HG02870 (cell line): Measurements from ENCODE around the gene ZNF579.

Experiments
- ATAC-seq: cut with Tn5 transposase; IDR thresholded peaks from one replicate; pipeline ENCODE4 v1.9.1; 2021; ENCODE audit warnings: mild to moderate bottlenecking, moderate library complexity; ENCODE audit not compliant: unreplicated experiment

ZNF579 gene, protein sequence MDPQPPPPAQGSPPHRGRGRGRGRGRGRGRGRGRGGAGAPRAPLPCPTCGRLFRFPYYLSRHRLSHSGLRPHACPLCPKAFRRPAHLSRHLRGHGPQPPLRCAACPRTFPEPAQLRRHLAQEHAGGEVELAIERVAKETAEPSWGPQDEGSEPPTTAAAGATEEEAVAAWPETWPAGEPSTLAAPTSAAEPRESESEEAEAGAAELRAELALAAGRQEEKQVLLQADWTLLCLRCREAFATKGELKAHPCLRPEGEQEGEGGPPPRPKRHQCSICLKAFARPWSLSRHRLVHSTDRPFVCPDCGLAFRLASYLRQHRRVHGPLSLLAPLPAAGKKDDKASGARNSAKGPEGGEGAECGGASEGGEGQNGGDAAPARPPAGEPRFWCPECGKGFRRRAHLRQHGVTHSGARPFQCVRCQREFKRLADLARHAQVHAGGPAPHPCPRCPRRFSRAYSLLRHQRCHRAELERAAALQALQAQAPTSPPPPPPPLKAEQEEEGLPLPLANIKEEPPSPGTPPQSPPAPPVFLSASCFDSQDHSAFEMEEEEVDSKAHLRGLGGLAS

DNA sequence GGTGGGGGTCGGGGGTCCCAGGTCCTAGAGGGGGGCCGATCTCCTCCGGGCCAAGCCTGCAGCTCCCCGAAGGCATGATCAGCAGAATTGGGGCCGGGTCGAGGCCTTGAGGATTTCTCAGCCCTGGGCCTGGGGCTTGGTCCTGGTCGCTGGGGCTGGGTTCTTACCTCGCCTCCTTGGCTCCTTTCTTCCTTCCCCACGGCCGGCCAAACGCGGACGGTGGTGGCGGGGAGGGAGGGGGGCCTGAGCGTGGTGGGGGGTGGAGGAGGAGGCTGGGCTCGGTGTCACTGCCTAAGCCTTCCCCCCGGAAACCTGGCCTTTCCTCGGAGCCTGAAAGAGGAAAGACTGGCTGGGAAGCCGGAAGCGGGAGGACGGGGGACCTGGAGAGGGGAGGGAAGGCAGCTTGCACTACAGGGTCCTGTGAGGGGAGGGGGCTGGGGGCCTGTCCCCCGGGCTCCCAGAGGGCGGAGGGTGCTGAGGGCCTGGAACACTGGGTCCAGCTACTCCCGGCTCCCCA lies at the start of gene ZNF579:
Gene ZNF579, minus strand, starts transcription at position 221 of the 517 bp plus-strand sequence. CDS start 1,209 bp downstream, outside the sequence.
- no peak for ATAC-seq

DNA sequence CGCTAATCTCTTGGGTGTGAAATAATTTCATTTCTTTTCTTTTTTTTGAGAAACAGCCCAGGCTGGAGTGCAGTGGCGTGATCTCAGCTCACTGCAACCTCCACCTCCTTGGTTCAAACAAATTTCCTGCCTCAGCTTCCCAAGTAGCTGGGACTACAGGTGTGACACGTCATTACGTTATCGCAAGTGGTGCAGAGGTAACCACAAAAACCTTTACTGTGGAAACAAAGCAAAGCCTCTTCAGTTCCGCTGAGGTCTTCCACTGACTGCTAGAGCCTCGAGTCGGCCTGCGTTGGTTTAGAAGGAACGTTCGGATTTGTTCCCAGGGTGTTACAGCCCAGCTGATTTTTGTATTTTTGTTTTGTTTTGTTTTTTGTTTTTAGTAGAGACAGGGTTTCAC lies 45.7 kb upstream of the ZNF579 start:
- ATAC-seq = no peak

DNA sequence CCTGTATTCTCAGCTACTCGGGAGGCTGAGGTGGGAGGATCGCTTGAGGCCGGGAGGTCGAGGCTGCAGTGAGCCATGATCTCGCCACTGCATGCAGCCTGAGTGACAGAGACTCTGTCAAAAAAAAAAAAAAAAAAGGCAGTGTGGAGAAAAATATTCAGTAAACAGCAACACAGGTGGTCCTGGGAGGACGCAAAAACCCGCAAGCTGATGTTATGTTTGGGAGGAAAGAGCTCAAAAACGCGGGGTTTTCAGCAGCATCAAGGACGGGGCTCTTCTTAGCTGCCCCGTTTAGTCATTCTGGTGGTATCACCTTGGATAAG lies 44.3 kb upstream of the ZNF579 start:
- no peak for ATAC-seq

DNA sequence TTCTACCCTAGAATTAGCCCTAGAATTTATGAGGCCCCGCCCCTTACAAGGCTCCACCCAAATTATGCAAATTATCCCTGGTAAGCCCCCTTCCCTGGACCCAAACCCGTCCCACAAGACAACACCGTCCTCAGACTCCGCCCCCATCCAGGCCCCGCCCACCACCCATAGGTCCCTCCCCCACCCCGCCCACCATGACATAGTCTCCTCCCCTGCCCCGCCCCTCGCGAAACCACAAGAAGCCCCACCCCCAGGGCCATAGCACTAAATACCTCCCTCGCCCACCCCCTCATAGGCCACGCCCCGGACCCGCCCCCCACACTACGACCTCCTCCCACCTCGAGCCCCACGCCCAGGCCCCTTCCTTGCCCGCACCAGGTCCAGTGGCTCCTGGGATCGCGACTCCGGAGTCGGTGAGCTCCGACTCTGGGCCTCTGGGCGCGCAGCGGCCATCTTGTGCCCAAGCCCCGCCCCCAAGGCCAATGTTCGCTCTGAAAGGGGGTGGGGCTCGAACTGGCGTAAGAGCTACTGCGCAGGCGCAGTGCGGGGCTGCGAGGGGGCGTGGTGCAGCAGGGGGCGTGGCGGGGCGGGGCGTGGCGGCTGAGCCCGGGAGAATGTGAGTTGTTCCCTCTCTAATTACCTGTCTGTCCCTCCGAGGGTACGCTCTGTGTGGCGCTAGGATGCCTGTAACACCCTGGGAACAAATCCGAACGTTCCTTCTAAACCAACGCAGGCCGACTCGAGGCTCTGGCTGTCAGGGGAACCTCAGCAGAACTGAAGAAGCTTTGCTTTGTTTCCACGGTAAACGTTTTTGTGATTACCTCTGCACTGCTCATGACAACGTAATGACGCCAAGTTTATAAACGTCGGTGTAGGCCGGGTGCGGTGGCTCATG lies 43.7 kb upstream of the ZNF579 start, which contains the start of gene ZNF784:
Gene ZNF784, minus strand, starts transcription at position 458 of the 895 bp plus-strand sequence. Its CDS starts 5 bp downstream, at position 453.
- no peak for ATAC-seq

DNA sequence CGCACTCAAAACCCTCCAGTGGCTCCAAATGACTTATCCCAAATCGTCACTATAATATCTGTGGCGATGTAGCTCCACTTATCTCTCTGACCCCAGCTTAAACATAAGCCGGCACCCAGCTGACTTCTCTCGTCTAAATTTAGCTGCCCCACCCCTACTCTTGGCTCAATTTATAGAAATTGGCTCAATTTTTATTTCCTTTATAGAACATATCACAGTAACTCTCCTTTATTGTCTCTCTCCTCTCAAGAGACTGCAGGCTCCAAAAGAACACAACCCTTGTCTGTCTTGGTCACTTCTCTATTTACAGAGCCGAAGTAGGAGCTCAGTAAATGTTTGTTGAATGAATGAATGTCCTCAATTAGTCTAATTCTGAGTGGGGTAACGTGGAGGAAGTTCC lies 42.9 kb upstream of the ZNF579 start:
- ATAC-seq = no peak

DNA sequence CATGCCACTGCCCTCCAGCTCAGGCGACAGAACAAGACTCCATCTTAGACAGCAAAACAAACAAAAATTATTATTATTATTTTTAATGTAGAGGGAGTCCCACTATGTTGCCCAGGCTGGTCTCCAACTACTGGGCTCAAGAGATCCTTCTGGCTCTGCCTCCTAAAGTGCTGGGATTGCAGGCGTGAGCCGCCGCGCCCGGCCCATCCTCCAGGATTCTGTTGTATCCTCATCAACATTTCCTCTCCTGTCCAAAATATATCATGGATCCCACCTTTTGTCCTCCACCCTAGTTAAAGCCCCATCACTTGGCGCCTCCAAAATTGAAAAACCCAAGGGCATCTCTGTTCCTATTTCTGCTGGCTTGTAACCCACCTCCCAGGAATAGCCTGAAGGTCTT lies 42.5 kb upstream of the ZNF579 start:
- ATAC-seq = no peak

DNA sequence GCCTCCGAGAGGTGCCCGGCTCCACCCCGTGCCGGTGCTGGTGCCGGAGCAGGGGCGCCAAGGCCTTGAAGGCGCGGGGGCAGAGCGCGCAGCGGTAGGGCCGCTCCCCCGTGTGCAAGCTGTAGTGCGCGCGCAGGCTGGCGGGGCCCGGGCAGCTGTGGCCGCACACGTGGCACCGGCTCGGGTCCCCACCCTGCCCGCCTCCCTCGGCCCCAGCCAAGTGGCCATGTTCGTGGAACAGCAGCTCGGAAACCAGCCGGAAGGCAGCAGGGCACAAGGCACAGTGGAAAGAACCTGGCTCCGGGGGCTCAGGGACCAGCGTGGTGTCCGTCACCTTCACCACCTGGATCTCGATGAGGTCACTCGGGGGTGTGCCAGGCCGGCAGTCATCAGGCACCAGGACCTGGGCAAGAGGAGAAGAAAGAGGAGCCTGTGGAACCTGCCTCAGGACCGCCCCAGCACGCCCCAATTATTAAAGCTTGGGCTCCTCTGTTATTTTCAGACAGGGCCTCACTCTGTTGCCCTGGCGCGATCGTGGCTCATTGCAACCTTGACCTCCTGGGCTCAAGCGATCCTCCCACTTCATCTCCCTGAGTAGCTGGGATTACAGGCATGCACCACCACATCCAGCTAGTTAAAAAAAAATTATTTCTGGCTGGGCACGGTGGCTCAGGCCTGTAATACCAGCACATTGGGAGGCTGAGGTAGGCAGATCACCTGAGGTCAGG lies 41.8 kb upstream of the ZNF579 start:
- no peak for ATAC-seq

DNA sequence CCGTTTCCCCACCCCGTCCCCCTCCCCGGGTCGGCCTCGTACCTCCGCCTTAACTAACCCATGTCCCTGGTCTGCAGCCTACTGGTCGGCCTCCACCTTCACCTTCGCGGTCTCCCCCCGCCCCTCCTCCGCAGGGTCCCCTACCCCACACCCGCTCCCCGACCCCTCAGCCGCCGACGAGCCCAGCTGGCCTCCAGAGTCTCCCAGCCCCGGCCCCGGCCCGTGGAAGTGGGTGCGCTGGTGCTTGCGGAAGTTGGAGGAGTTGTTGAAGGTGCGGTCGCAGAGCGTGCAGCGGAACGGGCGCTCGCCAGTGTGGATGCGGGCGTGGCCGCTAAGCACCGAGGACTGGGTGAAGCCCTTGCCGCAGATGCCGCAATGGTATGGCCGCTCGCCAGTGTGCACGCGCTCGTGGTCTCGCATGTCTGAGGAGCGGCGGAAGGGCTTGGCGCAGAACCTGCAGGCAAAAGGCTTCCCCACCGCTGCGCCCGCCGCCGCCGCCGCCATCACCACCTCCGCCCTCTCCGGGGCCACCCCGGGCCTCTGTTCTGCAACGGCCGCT lies 41.1 kb upstream of the ZNF579 start:
- no peak for ATAC-seq

DNA sequence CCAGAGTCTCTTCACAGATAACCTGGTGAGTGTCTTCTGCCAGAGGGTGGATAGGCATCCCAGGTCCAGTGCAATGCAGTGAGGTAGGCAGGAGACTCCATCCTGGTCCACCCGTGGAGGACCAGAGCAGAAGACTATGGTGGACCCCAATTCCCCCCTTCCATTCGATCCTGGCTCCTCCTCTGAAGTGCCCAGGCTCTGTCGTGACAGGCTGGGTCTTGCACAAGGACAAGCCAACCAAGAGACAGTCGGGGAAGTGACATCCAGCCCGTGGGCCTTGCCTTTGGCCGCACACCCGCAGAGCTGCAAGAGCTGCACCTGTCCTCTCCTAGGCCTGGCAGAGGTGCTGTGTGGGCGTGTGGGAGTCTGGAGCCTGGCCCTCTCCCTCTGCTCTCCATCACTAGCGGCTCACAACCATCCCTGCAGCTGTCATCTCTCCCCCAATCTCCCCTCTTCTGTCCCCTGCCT lies 40.6 kb upstream of the ZNF579 start:
- no peak for ATAC-seq

DNA sequence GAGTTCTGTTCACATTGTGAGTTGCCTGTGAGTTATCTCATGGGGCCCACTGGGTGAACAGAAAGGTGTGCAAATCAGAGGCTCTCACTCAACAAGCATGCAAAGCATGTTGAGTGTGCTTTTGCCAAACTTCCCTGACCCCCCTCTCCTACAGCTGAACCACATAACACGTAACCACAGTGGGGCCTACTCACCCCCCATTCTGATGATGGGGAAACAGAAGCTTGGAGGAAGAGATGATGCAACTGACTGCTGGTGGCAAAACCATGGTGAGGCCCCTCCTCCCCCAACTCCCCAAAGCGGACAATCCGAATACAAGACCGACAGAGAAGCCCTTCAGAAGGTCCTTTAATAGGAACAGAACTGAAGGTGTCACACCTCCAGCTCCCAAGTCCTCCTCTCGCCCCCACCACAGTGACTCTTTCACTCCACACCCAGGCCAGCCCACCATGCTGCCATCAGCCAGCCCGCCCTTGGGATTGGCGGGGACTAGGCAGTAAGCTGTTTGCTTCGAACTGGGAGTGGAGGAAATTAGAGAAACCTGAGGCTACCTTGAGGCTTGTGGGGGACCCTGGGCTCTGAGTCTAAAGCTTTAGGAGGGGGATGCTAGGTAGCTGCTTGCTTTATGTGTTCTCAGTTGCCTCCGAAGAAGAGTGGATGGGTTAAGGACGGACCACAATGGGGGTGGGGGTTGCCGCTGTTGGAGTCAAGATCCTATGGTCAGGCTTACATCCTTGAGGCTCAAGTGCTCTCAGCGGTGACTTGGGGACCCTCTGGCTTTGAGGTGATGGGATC lies 40.0 kb upstream of the ZNF579 start:
- no peak for ATAC-seq

DNA sequence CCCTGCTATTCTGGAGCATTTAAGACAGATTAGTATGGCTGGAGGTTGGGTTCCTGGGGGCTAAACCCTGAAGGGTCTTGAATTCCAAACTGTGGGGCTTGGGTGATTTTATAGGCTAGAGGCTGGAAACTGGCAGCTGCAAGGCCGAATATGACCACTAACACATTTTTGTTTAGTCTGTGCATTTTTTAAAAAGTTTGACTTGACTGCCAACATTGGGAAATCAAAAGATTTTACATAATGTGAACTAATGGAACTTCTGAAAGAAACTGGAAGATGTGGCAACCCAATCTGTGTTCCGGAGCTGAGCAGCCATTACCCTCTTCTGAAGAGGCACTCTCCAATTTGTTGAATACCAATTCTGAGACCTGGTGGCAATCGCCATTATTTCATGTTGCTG lies 38.6 kb upstream of the ZNF579 start:
- no peak for ATAC-seq

DNA sequence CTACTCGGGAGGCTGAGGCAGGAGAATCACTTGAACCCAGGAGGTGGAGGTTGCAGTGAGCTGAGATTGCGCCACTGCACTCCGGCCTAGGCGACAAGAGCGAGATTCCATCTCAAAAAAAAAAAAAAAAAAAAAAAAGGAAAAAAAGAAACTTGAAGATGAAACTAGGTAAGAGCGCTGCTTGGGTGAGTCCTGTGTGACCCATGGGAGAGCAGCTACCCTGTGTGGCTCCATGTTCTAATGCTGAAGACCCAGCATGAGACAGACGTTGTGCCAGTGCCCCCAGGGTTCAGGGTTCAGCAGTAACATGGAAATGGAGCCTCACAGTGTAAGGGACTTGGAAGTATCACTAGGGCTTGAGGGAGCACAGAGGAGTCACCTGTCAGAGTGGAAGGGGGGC lies 37.8 kb upstream of the ZNF579 start:
- ATAC-seq = no peak

DNA sequence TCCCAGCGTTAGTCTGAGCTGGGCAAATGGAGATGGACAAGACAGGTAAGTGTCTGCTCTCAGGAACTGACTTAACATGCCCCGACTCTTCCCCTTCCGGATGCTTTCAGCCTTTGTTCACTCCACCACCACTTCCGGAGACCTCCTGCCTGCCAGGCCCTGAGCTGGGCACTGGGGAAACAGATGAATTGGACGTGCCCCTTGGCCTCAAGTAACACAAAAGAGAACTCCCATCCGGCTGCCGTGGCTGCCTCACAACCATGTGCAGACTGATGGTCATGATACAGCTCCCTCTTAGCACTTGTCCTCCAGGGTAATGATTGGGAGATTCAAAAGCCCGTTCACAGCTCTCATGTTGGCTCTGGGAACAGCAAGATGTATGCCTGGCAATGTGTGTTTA lies 36.8 kb upstream of the ZNF579 start:
- no peak for ATAC-seq

DNA sequence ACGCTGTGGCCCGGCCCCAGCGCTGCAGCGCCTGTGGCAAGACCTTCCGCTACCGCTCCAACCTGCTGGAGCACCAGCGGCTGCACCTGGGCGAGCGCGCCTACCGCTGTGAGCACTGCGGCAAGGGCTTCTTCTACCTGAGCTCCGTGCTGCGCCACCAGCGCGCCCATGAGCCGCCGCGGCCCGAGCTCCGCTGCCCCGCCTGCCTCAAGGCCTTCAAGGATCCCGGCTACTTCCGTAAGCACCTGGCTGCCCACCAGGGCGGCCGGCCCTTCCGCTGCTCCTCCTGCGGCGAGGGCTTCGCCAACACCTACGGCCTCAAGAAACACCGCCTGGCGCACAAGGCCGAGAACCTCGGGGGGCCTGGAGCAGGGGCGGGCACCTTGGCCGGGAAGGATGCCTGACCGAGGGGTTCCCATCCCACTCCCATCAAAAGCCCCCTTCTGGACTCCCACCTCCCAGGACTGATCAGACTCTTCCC lies 35.8 kb upstream of the ZNF579 start:
- ATAC-seq = no peak

DNA sequence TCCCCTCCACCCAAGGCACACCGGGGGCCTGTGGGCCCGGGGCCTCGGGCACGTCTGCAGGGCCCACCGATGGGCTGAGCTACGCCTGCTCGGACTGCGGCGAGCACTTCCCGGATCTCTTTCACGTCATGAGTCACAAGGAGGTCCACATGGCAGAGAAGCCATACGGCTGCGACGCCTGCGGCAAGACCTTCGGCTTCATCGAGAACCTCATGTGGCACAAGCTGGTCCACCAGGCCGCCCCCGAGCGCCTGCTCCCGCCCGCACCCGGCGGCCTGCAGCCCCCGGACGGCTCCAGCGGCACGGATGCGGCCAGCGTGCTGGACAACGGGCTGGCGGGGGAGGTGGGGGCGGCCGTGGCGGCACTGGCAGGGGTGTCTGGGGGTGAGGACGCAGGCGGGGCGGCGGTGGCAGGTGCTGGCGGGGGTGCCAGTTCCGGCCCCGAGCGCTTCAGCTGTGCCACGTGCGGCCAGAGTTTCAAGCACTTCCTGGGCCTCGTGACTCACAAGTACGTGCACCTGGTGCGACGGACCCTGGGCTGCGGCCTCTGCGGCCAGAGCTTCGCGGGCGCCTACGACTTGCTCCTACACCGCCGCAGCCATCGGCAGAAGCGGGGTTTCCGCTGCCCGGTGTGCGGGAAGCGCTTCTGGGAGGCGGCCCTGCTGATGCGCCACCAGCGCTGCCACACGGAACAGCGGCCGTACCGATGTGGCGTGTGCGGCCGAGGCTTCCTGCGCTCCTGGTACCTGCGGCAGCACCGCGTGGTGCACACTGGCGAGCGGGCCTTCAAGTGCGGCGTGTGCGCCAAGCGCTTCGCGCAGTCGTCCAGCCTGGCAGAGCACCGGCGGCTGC lies 35.1 kb upstream of the ZNF579 start:
- no peak for ATAC-seq

DNA sequence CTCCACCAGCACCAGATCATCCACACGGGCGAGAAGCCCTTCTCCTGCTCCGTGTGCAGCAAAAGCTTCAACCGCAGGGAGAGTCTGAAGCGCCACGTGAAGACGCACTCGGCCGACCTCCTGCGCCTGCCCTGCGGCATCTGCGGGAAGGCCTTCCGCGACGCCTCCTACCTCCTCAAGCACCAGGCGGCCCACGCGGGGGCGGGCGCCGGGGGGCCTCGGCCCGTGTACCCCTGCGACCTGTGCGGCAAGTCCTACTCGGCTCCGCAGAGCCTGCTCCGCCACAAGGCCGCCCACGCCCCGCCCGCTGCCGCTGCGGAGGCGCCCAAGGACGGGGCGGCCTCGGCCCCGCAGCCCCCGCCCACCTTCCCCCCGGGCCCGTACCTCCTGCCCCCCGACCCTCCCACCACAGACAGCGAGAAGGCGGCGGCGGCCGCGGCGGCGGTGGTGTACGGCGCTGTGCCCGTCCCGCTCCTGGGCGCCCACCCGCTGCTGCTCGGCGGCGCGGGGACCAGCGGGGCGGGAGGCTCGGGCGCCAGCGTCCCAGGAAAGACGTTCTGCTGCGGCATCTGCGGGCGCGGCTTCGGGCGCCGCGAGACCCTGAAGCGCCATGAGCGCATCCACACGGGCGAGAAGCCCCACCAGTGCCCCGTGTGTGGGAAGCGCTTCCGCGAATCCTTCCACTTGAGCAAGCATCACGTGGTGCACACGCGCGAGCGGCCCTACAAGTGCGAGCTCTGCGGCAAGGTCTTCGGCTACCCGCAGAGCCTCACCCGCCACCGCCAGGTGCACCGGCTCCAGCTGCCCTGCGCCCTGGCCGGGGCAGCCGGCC lies 34.3 kb upstream of the ZNF579 start:
- ATAC-seq = no peak

DNA sequence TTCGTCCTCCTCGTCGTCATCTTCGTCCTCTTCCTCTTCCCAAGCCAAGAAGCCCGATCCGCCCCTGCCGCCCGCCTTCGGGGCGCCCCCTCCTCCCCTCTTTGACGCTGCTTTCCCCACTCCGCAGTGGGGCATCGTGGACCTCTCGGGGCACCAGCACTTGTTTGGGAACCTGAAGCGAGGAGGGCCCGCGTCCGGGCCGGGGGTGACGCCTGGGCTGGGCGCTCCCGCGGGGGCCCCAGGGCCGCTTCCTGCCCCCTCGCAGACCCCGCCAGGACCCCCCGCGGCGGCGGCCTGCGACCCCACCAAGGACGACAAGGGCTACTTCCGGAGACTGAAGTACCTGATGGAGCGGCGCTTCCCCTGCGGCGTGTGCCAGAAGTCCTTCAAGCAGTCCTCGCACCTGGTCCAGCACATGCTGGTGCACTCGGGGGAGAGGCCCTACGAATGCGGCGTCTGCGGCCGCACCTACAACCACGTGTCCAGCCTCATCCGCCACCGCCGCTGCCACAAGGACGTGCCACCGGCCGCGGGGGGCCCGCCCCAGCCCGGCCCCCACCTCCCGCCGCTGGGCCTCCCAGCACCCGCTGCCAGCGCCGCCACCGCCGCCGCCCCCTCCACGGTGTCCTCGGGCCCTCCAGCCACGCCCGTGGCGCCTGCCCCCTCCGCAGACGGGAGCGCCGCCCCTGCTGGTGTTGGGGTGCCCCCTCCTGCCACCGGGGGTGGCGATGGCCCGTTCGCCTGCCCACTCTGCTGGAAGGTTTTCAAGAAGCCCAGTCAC lies 33.5 kb upstream of the ZNF579 start:
- no peak for ATAC-seq
